Stimulated activated CD8-positive, alpha-beta memory T cell treated with anti-CD3 and anti-CD28 coated beads, Interleukin-7, amount 100 ng/mL, for 24 hours (primary cell): Measurements from ENCODE around the gene CBX5.

ENCODE experiments used
- DNase-seq: peaks from one replicate; pipeline ENCODE4 v3.0.0-alpha.2; 2020; ENCODE audit warnings: low read depth

Gene CBX5

DNA sequence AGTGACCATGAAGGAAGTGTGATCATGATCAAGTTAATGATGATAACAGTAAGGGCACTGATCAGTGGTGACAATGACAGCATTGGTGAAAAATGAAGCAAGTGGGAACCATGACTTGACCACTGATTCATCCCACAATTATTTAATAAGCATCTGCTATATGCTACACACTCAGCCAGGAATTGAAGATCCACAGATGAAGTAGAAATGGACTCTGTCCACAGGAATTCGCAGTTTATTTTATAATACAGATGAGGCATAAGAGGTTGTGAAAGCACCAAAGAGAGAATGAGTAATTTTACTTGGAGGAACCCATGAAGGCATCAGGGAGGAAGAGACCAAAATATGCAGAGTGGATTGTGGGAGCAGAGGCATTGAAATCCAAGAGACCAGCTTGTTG is 57.3 kb downstream of the CBX5 start:
- no peak for DNase-seq

DNA sequence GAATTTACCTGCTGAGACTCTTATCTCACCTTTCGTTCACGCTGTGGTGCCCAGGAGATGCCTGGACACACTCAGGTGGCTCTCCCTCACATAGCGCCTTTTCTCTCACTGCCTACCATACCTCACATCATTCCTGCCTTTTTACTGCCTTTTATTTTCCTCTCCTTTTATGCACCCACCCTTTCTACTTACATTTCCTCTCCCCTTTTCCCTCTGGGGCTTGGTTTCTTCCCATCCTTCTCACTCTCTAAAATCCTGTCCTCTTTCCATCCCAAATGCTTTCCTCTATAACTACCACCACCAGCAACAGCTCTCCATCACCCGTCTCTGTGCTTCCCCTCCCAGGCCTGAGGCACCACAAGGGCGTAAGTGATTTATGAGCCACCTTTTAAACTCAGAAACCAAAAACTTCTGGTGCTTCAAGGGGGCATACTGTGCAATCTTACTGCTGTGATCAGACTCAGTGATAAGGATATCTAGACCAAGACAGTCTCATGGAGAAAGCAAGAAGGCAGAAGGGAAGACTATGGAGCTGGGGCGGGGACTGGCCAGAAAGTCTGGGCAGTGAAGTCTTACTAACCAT is 58.4 kb downstream of the CBX5 start:
- DNase-seq: no peak

DNA sequence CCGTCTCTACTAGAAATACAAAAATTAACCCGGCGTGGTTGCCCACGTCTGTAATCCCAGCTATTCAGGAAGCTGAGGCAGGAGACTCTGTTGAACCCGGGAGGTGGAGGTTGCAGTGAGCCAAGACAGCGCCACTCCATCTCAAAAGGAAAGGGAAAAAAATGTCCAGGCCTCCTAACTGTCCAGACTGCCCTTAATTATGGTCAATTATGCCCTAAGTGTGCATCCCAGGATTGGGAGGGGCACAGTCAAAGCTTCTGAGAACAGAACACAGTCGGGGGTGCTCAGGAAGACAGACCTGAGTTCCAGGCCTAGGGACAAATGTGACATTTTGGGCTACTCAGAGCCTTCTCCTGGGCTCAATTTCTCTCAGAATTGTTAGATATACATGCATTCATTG is 59.4 kb downstream of the CBX5 start:
- no peak for DNase-seq

DNA sequence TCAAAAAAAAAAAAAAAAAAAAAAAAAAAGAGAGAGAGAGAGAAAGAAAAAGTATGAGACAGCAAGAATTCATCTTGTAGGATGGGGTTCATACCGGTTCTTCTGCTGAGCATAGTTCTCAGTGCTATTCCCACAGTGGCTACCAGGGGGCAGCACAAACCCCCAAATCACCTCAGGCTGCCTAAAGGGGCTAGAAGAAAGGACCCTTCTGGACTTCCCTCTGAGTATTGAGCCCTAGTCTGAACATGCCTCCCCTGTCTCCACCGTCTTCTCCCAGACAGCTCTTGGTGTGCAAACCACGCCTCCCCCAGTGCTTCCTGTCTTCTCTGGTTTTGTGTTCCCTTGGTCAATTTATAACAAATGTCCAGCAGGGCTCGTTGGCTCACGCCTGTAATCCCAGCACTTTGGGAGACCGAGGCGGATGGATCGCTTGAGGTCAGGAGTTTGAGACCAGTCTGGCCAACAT is 59.8 kb downstream of the CBX5 start:
- peak; percentile 36 for DNase-seq

DNA sequence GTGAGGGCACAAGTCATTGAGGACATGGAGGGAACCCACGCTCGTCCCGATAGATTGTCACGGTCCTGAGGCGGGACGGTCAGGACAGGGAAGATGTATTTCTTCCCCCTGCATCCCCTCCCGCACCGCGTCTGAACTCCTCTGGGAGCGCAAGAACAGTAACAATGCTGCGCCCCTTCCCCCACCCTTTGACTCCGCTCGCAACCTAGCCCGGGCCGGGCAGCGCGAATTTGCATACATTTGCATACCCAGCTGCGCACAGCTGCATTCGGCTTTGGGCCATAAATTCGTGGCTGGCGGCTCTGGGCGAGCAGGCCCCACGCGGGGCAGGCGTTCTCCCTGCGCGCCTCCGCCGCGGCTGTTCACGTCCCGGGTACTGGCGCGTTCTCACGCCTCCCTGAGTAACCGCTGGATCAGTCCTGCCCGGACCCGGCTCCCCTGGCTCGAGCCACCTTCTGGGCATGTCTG is 62.1 kb downstream of the CBX5 start:
- no peak for DNase-seq

DNA sequence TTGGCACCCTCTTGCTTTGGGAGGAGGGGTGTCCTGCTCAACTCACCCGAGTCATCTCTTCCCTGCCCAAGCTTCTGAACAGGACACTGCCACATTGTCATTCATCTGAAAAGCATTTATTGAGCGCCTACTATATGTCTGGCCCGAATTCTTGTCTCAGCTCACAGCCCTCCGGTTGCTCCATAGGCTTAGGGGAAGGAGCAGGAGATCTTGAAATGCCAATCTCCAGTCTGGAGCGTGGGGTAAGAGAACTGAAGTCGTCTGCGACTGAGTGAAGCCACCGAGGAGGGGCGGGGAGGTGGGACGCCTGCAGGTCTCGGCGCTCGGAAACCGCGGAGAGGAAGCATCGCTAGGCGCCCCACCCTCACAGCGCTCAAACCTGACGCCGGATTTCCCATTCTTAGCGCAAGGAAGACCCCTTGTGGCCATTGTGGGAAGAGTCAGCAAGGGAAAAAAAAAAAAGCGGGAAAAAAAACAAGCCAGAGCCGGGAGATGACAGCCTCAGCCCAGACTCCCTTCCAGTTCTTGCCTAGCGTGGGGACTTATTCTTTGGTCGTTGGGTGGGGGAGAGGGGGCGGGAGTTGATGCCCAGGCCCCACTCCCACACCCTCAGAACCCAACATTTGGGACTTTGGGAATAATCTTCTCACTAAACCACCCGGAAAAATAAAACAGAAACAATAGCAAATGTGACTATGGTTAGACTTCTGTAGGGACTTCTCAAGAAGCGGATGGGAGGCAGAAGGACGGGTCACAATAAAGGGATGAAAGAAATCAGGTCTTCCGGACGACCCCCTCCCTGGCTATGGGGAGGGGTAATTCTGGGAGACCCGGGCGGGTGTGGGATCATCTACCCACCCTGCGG is 62.9 kb downstream of the CBX5 start:
- peak; percentile 36 for DNase-seq

DNA sequence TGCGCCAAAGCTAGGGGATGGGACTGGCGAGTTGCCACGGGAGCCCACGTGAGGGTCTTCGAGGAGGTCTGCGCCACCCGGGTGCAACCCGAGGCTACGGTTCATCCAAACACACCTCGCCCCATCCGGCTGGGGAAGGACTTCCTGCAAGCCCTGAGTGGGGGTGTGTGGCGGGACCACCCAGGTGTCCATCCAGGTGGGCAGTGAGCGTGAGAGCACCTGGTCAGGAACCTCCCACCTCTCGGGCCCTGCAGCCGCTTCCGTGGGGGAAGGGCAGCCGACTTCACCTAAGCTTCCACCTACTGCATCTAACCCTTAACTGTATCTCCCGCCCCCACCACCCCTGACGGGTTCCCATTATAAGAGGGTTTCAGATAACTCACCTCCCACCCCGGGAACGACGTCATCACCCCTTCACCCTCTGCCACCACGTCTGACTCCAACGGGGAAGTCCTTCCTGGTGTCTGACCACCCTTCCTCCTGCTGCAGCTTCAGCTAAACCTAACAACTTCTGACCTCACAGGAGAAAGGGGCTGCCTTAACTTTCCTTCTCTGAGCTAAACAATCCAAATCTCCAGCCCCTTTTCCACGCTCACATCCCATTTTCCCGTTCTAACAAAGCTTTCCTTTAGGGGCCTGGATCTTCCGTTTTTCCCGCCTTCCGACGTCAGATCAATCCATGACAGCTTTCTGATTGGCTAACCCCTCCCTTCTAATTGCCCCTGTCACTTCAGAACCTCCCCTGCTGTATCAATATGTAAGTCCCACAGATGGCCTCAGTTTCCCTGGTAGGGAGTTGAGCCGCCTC is 63.7 kb downstream of the CBX5 start:
- DNase-seq: no peak

DNA sequence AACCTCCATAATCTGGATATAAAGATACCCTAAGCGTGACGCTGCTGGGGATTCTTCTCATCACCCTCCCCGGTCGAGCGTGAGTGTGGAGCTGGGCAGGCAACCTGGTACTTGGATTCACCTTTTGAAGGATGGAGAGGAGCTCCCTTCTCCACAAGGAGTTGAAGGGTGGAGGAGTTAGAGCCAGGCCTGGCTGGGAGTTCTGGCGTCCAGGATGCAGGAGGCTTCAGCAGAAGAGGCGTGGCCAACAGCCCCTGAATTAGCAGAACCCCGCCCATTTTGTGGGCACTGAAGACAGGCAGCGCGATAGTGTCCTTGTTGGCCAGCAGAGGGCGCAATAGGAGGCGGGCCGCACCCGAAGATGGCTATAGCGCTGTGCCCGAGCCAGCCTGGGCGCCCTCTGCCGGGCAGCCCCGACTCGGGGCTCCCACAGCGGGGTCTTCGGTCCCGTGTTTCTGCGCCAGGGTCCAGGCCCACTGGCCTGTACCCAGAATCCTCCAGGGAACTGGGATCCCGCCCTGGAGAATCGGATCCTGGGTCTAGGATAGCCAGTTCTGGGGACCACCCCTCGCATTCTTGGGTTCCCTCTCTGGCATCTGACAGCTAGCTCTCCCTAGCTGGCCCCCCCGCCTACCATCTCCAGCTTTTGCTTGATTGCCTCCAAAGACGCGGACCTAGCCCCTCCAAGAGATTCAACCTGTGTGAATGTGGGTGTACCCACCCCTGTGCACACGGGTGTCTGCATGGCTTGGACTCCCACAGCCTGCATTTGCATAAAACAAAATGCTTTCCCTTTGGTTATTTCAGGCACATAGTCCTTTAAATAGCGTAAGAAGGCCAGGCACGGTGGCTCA is 65.1 kb downstream of the CBX5 start:
- peak; percentile 81 for DNase-seq

DNA sequence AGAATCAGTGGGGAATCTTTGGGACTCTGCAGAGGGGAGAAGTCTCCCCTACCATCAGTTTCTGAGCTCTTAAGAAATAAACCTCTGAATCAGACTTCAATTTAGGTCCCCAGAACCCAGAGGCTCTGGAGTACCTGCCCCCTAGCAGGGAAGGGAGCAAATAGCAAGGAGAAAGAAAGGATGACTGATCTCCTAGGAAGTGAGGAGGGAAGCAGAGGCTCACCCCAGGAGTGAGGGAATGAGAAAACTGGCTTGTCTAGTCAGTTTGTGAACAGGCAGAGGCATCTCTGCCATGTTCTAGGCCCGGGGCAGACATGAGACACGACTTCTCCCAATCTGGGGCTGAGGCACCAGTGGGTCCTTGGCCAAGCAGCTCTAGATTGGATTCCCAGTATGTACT is 66.8 kb downstream of the CBX5 start:
- DNase-seq: no peak

DNA sequence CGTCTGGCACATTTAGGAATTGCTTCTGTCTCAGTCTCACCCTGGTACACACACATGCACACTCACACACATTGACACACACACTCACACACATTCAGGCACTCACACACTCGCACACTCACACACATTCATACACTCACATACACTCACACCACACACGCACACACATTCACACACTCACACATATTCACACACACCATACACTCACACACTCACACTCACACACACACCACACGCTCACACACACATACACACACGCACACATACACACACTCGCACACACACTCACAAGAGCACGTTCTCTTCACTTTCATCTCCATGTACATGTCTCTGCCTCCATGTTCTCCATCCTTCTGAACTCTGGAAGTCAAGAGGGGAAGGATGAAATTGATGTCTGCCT is 68.0 kb downstream of the CBX5 start:
- no peak for DNase-seq

DNA sequence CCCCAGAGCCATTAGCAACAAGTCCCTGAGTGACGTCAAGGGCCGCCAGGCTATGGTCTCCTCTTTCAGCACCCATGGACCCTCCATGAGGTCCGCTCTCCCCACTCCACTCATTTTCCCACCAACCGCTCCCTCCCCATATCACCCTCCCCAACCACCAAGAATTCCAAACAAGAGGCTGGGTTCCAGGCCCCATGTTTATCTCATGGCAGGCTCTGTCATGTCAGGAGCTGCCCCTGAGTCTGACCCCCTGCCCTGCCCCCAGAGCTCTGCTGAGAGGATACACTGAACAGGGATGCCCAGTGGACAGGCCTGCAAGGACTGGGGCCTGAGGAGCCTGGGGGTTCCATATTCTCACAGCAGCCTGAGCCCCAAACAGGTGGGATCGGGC is 69.5 kb downstream of the CBX5 start:
- no peak for DNase-seq

DNA sequence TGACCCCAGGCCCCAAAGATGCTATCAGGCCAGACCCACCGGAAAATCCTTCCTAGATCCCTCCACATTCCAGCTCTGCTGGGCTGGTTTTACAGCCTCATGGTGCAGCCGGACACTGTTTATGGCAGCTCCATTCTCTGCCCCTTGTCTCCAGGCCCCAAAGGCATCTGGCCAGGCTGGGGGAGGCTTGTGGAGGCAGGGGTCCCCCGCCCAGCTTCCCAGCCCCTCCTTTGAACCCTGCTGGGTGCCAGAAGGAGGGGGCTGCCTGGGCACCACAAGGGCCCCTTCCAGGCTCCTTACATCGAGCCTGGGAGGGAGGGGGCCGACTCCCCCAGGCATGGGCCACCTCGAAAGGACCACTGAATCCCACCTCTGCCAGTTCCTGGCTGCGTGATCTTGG is 71.3 kb downstream of the CBX5 start:
- DNase-seq: no peak

DNA sequence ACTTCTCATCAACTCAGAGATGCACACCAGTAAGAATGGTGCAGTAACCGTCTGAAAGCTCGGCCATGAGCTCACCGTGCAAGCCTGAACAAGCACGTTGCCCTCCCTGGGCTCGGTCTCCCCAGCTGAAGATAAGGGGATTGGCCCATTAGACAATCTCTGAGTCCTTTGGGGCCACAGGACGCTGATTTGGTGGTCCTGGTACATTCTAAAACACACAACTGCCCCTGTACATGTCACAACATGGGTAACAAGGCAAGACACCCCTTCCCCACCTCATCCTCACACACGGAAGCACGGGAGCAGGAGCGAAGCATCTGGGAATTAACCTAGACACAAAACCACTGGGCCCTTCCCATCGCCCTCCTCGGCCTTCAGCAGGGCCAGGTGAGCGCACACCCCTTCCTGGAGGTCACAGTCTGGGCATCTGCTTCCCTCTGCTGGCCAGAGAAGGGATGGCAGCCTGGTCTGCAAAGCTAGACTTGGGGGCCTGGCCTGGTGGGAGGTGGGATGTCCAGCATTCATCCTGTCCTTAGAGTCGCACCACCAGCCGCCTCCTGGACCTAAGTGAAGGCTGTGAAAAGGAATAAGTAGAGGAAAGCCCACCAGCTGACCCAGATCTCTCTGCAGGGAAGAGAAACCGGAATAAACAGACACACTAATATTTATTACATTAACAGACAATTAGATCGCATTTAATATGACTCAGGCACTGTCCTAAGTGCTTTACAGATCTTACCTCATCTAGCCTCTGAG is 72.2 kb downstream of the CBX5 start:
- peak; percentile 74 for DNase-seq

DNA sequence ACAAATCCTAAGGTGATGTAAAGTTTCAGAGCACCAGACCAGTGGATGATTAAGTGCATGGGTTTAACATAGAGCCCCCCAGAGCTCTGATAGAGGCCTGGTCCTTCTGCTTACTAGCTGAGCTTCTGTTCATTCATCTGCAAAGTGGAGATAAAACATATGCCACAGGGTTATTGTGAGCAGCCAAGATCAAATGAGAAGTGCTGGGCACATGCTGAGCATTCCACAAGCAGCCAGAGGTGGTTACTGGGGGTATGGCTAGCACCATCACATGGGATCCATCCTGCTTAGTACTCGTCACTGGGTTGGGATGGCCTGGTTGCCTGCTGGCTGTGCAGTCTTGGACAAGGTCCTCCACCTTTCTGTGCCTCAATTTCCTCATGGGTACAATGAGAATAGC is 73.1 kb downstream of the CBX5 start:
- no peak for DNase-seq

DNA sequence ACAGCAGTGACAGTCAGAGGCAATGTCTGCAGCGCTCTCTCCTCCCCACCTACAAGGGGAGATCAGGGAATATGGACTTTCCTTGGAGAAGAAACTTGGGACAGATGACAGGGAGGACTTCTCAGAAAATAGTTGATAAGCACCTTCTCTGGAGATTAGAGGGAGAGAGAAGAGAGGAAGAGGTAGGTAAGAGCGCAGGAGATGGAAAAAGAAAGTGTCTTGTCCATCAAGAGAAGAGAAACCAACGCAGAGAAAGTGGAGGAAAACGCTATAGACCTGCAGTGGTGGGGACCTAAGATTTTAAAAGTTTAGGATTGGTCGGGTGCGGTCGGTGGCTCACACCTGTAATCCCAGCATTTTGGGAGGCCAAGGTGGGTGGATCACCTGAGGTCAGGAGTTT is 75.6 kb downstream of the CBX5 start:
- no peak for DNase-seq

DNA sequence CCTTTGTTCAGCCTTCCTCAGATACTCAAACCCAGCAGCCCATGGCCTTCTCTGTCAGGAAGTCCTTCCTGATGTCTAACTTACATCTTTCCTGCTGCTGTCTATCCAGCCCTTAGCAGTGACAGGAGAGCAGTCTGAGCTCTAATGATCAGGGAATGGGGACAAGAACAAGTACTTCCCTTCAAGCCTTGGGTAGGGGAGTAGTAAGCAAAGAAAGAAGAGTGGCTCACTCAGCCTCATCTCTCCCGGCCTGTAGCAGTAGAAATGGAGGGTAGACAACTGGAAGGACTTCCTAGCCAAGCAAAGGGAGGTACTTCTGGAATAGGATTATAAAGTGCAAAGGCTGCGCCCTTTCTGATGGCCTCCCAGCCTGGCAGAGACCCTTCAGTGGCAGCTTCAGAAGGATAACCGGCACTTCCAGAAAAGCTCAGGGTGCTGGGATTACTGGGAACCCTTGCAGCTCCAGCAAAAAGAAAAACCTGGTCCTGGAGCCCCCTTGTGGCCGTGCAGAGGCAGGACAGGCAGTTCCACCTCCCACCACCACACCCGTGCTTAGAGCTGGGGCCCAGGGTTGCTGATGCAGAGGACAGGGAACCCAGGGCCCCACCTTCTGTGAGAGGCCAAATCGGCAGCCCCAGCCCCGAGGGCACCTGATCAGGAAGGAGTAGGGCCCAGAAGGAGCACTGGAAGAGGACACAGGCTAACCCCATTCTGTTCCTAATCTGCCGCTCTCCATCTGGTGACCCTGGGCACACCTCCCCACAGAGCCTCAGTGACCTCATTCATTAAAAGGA is 78.7 kb downstream of the CBX5 start:
- DNase-seq: peak; percentile 30

DNA sequence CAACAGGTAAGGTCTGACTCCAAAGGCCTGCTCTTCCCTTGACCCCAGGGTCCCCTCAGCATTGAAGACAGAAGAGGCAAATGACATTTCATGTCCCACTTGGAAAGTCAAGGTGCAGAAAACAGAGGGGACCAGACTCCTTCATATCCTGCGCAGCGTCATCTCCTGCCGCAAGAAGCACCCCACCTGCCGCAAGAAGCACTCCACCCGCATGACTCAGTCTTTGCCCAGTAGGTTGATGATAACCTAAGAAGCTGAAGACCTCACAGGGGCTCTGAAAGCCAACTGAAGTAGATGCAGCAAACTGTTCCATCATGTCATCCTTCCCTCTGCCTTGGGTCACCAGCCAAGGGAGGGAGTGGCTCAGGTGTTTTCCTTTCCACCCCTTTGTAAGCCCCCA is 79.5 kb downstream of the CBX5 start:
- no peak for DNase-seq

DNA sequence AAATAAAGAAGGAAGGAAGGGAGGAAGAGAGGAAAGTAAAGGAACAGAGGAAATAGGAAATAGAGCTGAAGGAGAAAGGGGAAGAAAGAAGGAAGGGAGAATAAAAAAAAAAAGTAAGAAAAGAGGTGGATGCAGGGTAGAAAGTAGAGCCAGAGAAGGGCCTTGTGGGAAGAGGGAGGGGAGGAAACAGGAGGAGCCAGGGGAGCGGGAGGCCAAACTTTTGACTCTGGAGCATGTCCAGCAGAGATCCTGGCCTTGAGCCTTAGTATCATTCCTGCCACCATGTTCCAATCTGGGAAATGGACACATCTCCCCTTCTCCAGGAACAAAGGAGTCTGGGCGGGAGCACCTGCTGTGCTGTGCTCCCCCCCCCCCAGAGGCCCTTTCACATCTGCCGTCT is 80.0 kb downstream of the CBX5 start:
- no peak for DNase-seq

DNA sequence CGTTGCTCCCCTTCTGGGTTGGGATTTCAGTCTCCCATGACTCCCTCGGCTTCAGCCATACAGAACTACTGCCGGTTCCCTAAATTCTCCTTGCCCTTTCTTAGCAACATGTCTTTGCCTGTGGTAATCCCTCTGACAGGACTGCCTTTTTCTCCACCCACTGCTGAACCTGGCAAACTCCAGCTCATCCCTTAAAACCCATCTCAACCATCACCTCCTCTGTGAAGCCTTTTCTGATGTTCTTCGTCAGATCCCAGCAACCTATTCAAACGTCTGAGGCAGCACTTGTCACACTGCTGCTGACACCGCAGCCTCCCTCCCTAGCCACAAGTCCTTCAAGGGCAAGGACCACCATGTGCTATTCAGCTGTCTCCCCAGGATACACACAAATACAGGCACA is 80.9 kb downstream of the CBX5 start:
- DNase-seq: no peak

DNA sequence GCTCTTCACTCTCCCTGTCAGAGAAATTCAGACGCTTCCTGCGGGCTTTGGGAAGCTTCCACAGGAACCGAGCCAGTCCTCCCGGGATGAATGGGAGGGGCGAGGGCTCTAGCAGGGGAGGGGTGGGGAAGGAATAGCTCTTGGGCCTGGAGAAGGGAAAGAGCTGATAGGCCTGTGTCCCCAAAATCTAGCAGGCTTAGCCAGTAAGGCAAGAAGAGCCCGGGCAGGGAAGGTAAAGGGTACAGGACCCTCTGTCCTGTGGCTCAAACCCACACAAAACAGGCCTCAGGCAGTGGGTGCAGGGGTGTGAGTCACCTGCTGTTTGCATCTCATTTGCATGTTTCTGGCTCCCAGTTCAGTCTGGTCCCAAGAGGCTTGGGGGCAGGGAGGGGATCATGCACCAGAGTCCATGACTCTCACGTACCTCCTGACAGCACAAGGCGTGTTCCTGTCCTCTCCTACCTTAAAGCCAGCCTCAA is 82.5 kb downstream of the CBX5 start:
- DNase-seq: no peak
